ENCODE measurements around the gene SLC29A1.

Gene SLC29A1

DNA sequence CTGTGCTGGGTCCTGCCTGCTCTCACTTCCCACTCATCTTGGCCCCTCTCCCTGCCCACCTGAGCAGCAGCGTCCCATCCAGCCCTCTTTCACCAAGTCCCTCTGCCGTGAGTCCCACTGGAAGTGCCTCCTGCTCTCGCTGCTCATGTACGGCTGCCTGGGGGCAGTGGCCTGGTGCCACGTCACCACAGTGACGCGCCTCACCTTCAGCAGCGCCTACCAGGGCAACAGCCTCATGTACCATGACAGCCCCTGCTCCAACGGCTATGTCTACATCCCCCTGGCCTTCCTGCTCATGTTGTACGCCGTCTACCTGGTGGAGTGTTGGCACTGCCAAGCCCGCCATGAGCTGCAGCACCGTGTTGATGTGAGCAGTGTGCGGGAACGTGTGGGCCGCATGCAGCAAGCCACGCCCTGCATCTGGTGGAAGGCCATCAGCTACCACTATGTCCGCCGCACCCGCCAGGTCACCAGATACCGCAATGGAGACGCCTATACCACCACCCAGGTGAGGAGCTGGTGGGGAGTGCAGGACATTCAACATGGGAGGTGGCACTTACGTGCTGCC lies 49.7 kb downstream of the SLC29A1 start:
- no peak for DNase-seq (ENCODE audit: low spot score)
- TF ChIP-seq, protein P1, sequence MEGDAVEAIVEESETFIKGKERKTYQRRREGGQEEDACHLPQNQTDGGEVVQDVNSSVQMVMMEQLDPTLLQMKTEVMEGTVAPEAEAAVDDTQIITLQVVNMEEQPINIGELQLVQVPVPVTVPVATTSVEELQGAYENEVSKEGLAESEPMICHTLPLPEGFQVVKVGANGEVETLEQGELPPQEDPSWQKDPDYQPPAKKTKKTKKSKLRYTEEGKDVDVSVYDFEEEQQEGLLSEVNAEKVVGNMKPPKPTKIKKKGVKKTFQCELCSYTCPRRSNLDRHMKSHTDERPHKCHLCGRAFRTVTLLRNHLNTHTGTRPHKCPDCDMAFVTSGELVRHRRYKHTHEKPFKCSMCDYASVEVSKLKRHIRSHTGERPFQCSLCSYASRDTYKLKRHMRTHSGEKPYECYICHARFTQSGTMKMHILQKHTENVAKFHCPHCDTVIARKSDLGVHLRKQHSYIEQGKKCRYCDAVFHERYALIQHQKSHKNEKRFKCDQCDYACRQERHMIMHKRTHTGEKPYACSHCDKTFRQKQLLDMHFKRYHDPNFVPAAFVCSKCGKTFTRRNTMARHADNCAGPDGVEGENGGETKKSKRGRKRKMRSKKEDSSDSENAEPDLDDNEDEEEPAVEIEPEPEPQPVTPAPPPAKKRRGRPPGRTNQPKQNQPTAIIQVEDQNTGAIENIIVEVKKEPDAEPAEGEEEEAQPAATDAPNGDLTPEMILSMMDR (IDR thresholded peaks at IDR 0.05; ENCODE audit: borderline replicate concordance, control extremely low read depth, extremely low read depth, insufficient read depth, missing control alignments) = no peak
- in situ Hi-C loops (cut with MboI; ENCODE audit: low sequenced_read_pairs, unreplicated experiment) = no loop called here

DNA sequence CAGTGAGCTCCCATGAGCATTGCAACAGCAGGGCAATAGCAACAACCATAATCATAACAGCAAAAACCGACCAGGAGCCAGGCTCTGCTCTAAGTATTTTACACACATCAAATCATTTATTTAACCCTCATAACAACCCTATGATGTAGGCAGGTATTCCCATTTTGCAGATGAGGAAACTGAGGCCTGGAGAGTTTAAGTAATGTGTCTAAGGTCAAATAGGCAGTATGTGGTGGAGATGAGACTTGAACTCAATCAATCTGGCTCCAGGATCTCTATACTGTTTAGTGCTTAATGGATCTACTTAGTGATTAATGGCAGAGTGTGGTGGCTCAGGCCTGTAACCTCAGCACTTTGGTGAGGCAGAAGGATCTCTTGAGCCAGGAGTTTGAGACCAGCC lies 50.2 kb downstream of the SLC29A1 start:
- TF ChIP-seq, protein P1 (IDR thresholded peaks at IDR 0.05; ENCODE audit: borderline replicate concordance, control extremely low read depth, extremely low read depth, insufficient read depth, missing control alignments) = no peak
- DNase-seq (ENCODE audit: low spot score) = no peak
- in situ Hi-C loops (cut with MboI; ENCODE audit: low sequenced_read_pairs, unreplicated experiment) = no loop called here

DNA sequence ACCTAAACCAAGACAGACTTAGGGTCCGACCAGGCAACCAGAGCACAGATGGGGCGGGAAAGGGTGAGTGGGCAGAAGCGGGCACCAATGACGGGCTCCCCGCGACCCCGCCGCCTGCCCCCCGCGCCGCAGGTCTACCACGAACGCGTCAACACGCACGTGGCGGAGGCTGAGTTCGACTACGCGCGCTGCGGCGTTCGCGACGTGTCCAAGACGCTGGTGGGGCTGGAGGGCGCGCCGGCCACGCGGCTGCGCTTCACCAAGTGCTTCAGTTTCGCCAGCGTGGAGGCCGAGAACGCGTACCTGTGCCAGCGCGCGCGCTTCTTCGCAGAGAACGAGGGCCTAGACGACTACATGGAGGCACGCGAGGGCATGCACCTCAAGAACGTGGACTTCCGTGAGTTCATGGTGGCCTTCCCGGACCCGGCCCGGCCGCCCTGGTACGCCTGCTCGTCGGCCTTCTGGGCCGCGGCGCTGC lies 51.9 kb downstream of the SLC29A1 start:
- in situ Hi-C loops (cut with MboI; ENCODE audit: low sequenced_read_pairs, unreplicated experiment) = no loop called here
- TF ChIP-seq, protein P1 (IDR thresholded peaks at IDR 0.05; ENCODE audit: borderline replicate concordance, control extremely low read depth, extremely low read depth, insufficient read depth, missing control alignments) = no peak

DNA sequence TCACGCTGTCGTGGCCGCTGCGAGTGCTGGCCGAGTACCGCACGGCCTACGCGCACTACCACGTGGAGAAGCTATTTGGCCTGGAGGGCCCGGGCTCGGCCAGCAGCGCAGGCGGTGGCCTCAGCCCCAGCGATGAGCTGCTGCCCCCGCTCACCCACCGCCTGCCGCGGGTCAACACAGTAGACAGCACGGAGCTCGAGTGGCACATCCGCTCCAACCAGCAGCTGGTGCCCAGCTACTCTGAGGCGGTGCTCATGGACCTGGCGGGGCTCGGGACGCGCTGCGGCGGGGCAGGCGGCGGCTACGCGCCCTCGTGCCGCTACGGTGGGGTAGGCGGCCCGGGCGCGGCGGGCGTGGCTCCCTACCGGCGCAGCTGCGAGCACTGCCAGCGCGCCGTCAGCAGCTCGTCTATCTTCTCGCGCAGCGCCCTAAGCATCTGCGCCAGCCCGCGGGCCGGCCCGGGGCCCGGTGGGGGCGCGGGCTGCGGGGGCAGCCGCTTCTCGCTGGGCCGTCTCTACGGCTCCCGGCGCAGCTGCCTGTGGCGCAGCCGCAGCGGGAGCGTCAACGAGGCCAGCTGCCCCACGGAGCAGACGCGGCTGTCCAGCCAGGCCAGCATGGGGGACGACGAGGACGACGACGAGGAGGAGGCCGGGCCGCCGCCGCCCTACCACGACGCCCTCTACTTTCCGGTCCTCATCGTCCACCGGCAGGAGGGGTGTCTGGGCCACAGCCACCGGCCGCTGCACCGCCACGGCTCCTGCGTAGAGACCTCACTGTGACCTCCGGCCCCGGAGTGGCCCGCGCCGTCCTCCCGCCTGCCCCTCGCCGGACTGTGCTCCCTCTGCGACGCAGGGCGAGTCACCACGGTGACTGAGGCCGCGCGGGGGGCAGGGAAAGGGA lies 52.6 kb downstream of the SLC29A1 start:
- in situ Hi-C loops (cut with MboI; ENCODE audit: low sequenced_read_pairs, unreplicated experiment) = no loop called here
- TF ChIP-seq, protein P1 (IDR thresholded peaks at IDR 0.05; ENCODE audit: borderline replicate concordance, control extremely low read depth, extremely low read depth, insufficient read depth, missing control alignments) = no peak
- no peak for DNase-seq (ENCODE audit: low spot score)

More for the DNA sequence above, 51.9 kb downstream of the SLC29A1 start:
- no peak for DNase-seq (ENCODE audit: low spot score)

DNA sequence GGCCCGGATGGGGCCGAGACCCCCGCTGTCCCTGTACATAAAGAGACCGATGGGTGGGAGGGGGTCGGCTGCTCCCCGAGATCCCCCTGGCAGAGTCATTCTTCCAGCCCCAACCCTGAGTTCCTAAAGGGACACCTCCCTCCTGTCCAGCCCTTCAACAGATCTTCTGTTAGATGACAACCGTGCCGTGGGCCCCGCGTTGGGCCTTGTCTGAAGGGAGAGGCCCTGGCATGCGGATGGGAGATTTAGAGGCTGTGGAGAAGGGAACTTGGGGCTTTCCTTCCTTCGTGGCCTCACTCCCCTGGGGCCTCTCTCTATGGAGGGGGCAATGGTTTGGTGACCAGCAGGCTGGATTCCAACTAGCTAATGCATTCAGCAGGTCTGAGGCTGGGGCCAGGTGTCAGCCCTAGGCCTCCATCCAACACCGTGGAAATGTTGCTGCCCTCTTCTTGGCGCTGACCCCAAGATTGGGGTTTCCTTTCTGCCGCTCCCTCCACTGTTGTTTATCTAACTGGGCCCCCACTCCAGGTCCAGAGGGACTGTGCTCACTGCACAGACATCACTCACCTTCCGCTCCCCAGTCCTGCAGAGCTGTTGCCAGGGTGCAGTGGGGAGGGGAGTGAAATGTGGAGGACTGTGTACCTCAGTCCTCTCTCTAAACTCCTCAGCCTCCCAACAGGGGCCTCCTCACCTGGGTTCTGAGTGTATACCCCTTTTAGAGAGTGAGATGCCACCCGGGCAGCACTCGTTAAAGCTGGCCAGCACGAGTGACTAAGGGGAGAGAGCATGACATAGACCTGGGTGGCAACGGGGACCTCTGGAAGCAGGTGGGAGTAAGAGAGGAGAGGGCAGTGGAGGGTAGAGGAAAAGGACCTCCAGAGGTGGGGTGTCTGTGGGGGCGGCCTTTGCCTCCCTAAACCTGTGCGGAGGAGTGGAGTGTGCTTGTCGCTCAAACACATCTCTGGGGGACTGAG lies 53.6 kb downstream of the SLC29A1 start:
- in situ Hi-C loops (cut with MboI; ENCODE audit: low sequenced_read_pairs, unreplicated experiment) = no loop called here
- TF ChIP-seq, protein P1 (IDR thresholded peaks at IDR 0.05; ENCODE audit: borderline replicate concordance, control extremely low read depth, extremely low read depth, insufficient read depth, missing control alignments) = no peak
- DNase-seq (ENCODE audit: low spot score) = no peak

DNA sequence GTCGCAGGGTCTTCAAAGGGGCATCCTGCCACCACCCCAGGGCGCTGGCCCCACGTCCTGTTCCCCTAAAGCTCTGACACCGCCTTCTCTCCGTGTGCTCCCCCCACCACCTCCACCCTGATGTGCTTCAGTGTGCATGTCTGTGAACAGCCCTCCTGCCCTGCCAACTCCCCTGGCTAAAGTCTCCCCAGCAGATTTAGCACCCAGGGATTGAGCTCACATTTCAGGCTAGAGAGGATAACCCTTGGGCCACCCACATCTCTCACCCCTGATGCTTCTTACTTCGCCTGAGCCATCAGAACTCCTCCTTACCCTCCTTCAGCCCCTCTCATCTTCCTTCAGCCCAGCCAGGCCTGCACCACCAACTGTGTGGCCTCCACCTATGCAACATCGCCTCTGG lies 54.4 kb downstream of the SLC29A1 start:
- TF ChIP-seq, protein P1 (IDR thresholded peaks at IDR 0.05; ENCODE audit: borderline replicate concordance, control extremely low read depth, extremely low read depth, insufficient read depth, missing control alignments) = no peak
- in situ Hi-C loops (cut with MboI; ENCODE audit: low sequenced_read_pairs, unreplicated experiment) = no loop called here
- no peak for DNase-seq (ENCODE audit: low spot score)
